Tibial nerve (tissue), 4 donors: ENCODE results near the gene CALML5. TPM values are rescaled to one million over a fixed set of nuclear protein-coding genes. Genes with fewer than 3 reads are reported as not detected.

ENCODE experiments used
- DNase-seq, 2 donors: peaks; one replicate each; pipeline ENCODE4 v3.0.0-alpha.2; 2019; ENCODE audit warnings: low spot score in 2 of 2
- H3K27ac ChIP-seq, 4 donors: fragments of 200-600 bp; sonication (generic) in 3 of 4; one replicate each; pipeline ENCODE4 v1.5.1; 2017 to 2019; ENCODE audit warnings: mild to moderate bottlenecking in 1 of 4
- H3K27me3 ChIP-seq, 2 donors: fragments of 200-600 bp; sonication (generic) in 1 of 2; one replicate each; pipeline versions ENCODE4 v1.5.1 to v1.6.0; 2017 to 2019
- H3K36me3 ChIP-seq, 3 donors: fragments of 200-600 bp; sonication (generic); one replicate each; pipeline ENCODE4 v1.5.1; 2018 to 2019
- H3K4me1 ChIP-seq, 4 donors: fragments of 200-600 bp; sonication (generic) in 3 of 4; one replicate each; pipeline ENCODE4 v1.5.1; 2017 to 2019
- H3K4me3 ChIP-seq, 4 donors: fragments of 200-600 bp; sonication (generic) in 3 of 4; one replicate each; pipeline ENCODE4 v1.5.1; 2017 to 2019; ENCODE audit warnings: mild to moderate bottlenecking in 1 of 4, moderate library complexity in 1 of 4
- H3K9me3 ChIP-seq, 4 donors: fragments of 200-600 bp; sonication (generic) in 3 of 4; one replicate each; pipeline ENCODE4 v1.5.1; 2017 to 2019
- EP300 ChIP-seq, 2 donors: sonication (generic); formaldehyde crosslinking; IDR thresholded peaks; one replicate each; pipeline ENCODE4 v1.6.1; 2017; ENCODE audit warnings: antibody characterized with exemption in 2 of 2, mild to moderate bottlenecking in 1 of 2
- POLR2A ChIP-seq, 2 donors: fragments of 450-650 bp; IDR thresholded peaks; one replicate each; pipeline ENCODE4 v1.6.1; 2017; ENCODE audit warnings: antibody characterized with exemption in 2 of 2, mild to moderate bottlenecking in 2 of 2, moderate library complexity in 2 of 2
- WGBS, 2 donors: methylation state at CpG; one replicate each; pipeline ENCODE4 v1.1.5; 2018; 5-methylcytosine and 5-hydroxymethylcytosine counted together
- total RNA-seq, 4 donors: library from RNA; depleted of rRNA; stranded (reverse); fragments of >200 nt; gene quantifications; one replicate each; pipeline ENCODE4 v1.1.0, GENCODE V29; 2016
- TF ChIP-seq, protein P1 (sequence below), 5 experiments: fragments of 200-600 bp in 3 of 5; fragments of 450-650 bp in 2 of 5; sonication (generic) in 3 of 5; IDR thresholded peaks; one replicate each; pipeline ENCODE4 v1.5.1; 2016 to 2019; ENCODE audit warnings: antibody characterized with exemption in 5 of 5, mild to moderate bottlenecking in 3 of 5, moderate library complexity in 2 of 5

Gene CALML5
- total RNA-seq, 4 donors from 2014 or later, result not detected

DNA sequence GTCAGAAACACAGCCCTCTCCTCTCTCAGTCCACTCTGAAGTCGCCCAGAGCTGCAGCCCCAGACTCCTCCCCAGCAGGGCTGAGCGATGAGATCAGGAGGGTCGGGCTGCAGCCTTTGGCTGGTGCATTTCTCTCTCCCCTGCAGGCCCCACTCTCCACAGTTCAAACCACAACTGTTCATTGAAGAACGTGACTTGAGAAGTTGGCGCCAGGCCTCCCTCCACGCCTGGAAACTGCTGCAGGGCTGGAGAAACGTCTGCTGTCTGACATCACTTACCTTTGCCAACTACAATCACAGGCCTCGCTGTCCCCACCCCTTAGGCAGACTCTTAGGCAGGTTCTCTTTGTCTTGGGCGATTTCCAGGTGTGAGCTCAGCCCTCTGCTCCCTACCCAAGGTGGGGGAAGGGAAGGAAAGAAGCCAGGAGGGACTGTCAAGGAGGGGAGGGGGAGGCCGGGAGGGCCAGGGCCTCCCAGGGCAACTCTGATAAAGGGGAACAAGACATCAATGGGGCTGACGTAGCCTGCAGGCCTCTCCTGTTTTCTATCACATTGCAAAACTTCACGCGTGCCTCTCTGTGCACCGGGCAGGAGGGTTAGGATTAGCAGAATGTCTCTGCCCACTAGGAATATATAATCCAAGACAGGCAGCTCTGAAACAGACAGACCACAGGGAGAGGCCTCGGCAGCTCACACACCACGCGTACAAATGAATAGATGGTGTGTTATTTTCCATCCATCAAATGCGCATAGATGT, 32.7 kb downstream of the CALML5 start:
- no peak overlapping the region for H3K4me3 ChIP-seq
- no peak for DNase-seq
- H3K9me3 ChIP-seq, result peaks cover 0 to 9% (median 0%) of the 10 kb centered on the region in 4 donors
- H3K27me3 ChIP-seq, result no peaks in the 10 kb centered on the region
- peak overlapping the region in 1 of 4 donors; percentile 11 for H3K27ac ChIP-seq
- TF ChIP-seq POLR2A (IDR thresholded peaks at IDR 0.05) (no peak), EP300 (IDR thresholded peaks at IDR 0.05) (no peak)
- TF ChIP-seq, protein P1, sequence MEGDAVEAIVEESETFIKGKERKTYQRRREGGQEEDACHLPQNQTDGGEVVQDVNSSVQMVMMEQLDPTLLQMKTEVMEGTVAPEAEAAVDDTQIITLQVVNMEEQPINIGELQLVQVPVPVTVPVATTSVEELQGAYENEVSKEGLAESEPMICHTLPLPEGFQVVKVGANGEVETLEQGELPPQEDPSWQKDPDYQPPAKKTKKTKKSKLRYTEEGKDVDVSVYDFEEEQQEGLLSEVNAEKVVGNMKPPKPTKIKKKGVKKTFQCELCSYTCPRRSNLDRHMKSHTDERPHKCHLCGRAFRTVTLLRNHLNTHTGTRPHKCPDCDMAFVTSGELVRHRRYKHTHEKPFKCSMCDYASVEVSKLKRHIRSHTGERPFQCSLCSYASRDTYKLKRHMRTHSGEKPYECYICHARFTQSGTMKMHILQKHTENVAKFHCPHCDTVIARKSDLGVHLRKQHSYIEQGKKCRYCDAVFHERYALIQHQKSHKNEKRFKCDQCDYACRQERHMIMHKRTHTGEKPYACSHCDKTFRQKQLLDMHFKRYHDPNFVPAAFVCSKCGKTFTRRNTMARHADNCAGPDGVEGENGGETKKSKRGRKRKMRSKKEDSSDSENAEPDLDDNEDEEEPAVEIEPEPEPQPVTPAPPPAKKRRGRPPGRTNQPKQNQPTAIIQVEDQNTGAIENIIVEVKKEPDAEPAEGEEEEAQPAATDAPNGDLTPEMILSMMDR (IDR thresholded peaks at IDR 0.05), result no peak
- 49 to 53% methylated on average over 16 to 18 of the region's 18 CpGs for WGBS, 2 donors
- peaks cover 0 to 31% (median 9%) of the 10 kb centered on the region in 4 donors for H3K4me1 ChIP-seq
- no peaks in the 10 kb centered on the region for H3K36me3 ChIP-seq

DNA sequence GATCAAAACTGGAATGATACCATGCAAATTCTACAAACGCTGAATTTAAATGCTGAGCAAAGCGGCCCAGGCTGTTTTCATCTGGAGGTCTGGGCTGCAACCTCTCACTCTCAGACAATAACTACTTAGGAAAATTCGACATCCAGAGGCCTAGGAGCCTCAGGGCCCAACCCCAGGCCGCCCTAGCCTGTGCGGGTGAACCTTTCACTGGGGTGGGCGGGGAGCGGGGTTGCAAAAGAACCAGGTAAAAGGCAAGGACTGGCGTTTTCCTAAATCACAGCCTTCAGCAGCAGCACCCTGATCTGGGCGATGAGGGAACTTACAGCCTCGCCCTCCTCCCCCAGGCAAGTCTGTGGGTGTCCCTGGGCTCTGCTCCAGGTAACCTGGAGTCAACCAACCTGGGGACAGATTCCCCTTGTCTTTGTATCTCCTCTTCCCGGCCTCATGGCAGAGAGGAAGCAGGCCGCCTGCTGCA, 33.4 kb downstream of the CALML5 start:
- Histone ChIP-seq H3K4me1 (peaks cover 0 to 36% (median 9%) of the 10 kb centered on the region in 4 donors), H3K27ac (no peak overlapping the region), H3K4me3 (no peak overlapping the region), H3K27me3 (no peaks in the 10 kb centered on the region), H3K9me3 (peaks cover 0 to 9% (median 0%) of the 10 kb centered on the region in 4 donors), H3K36me3 (no peaks in the 10 kb centered on the region)
- 67% methylated on average over 12 of the region's 12 CpGs for WGBS, 2 donors
- TF ChIP-seq, protein P1 (IDR thresholded peaks at IDR 0.05), result no peak
- no peak for DNase-seq

DNA sequence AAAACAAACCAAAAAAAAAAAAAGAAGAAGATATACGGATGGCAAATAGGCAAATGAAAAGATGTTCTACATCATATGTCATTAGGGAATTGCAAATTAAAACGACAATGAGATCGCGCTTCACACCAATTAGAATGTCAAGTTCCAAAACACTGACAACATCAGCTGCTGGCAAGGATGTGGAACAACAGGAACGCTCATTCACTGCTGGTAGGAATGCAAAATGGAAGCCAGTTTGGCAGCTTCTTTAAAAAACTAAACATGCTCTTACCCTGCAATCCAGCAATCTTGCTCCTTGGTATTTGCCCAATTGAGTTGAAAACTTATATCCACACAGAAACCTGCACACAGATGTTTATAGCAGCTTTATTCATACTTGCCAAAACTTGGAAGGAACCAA, 34.8 kb downstream of the CALML5 start:
- H3K36me3 ChIP-seq, result peaks cover 0 to 5% (median 0%) of the 10 kb centered on the region in 3 donors
- H3K4me1 ChIP-seq, result peaks cover 0 to 38% (median 9%) of the 10 kb centered on the region in 4 donors

DNA sequence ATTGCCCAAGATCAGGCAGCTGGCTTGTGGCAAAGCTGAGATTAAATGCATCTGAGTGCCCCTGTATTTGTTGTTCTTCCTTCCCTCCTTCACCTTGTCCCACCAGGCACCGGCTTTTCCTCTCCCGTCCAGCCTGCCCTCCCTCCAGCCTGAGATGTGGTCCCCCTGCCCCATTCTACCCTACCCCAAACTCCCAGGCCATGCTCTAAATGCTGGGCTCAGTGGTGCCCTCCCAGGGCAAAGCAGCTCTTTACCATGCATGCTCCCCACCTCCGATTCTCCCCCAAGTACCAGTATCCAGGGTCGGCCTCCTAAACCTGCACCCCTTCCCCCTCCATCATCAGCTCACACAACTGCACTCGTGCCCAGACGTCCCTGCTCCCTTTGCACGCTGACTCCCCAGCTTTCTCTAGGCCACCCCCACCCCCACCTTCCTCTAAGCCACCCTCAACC, 36.5 kb downstream of the CALML5 start:
- no peak for TF ChIP-seq EP300 (IDR thresholded peaks at IDR 0.05)
- TF ChIP-seq, protein P1 (IDR thresholded peaks at IDR 0.05), result no peak
- TF ChIP-seq POLR2A (IDR thresholded peaks at IDR 0.05), result no peak
- WGBS, 2 donors, result 80 to 96% methylated on average over 6 to 7 of the region's 7 CpGs
- Histone ChIP-seq H3K9me3 (no peaks in the 10 kb centered on the region), H3K36me3 (peaks cover 0 to 21% (median 0%) of the 10 kb centered on the region in 3 donors), H3K4me1 (peaks cover 0 to 38% (median 9%) of the 10 kb centered on the region in 4 donors), H3K27ac (no peak overlapping the region), H3K4me3 (no peak overlapping the region), H3K27me3 (no peaks in the 10 kb centered on the region)
- no peak for DNase-seq

More for the DNA sequence above, 34.8 kb downstream of the CALML5 start:
- peaks cover 0 to 9% (median 0%) of the 10 kb centered on the region in 4 donors for H3K9me3 ChIP-seq
- TF ChIP-seq EP300 (IDR thresholded peaks at IDR 0.05), result no peak
- TF ChIP-seq, protein P1 (IDR thresholded peaks at IDR 0.05), result no peak
- no peak for TF ChIP-seq POLR2A (IDR thresholded peaks at IDR 0.05)
- no peaks in the 10 kb centered on the region for H3K27me3 ChIP-seq
- 50 to 68% methylated on average over 5 of the region's 5 CpGs for WGBS, 2 donors
- no peak for DNase-seq
- no peak overlapping the region for H3K27ac ChIP-seq
- no peak overlapping the region for H3K4me3 ChIP-seq
